ENCODE measurements around the gene NAT10. TPM values are rescaled to one million over a fixed set of nuclear protein-coding genes. Genes with fewer than 3 reads are reported as not detected.

The NAT10 gene
- total RNA-seq, 2 experiments from 2014 or later = 129 to 137 TPM

DNA sequence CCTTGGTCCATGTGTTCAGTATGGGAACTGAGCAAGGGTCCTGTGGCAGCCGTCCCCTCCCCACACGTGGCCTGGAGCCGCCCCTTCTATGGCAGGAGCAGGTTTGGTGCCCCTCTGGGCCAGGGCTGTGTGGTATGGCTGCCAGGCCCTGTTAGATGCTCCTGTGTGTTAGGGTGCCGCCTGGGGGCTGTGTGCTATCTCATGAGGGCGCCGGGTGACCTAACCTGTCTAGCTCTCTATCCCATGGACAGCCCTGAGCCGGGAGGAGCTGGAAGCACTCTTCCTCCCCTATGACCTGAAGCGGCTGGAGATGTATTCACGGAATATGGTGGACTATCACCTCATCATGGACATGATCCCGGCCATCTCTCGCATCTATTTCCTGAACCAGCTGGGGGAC, 34.7 kb downstream of the NAT10 start:
- CTCF ChIA-PET = interaction anchor here (1.0 to 1.3 kb wide), 2 partner anchors 144 to 328 kb away, joined by 3 to 4 read pairs; no protein-coding TSS in a partner anchor
- Mint-ChIP-seq H3K36me3 (ENCODE audit: low read depth) (peaks cover 58% of the 10 kb centered on the region), H3K4me1 (ENCODE audit: low read depth) (no peaks in the 10 kb centered on the region), H3K27me3 (no peaks in the 10 kb centered on the region), H3K9me3 (no peaks in the 10 kb centered on the region), H3K4me3 (no peak overlapping the region), H3K27ac (no peak overlapping the region)
- TF ChIP-seq, protein P1, sequence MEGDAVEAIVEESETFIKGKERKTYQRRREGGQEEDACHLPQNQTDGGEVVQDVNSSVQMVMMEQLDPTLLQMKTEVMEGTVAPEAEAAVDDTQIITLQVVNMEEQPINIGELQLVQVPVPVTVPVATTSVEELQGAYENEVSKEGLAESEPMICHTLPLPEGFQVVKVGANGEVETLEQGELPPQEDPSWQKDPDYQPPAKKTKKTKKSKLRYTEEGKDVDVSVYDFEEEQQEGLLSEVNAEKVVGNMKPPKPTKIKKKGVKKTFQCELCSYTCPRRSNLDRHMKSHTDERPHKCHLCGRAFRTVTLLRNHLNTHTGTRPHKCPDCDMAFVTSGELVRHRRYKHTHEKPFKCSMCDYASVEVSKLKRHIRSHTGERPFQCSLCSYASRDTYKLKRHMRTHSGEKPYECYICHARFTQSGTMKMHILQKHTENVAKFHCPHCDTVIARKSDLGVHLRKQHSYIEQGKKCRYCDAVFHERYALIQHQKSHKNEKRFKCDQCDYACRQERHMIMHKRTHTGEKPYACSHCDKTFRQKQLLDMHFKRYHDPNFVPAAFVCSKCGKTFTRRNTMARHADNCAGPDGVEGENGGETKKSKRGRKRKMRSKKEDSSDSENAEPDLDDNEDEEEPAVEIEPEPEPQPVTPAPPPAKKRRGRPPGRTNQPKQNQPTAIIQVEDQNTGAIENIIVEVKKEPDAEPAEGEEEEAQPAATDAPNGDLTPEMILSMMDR (IDR thresholded peaks at IDR 0.05) = no peak
- POLR2A ChIA-PET = interaction anchor here (0.6 to 2.3 kb wide), 4 partner anchors 9 to 17 kb away, joined by 3 to 7 read pairs (median 4); no protein-coding TSS in a partner anchor
- ATAC-seq (no peak), DNase-seq (no peak)
- intact Hi-C loops (cut with micrococcal nuclease) = no loop called here

DNA sequence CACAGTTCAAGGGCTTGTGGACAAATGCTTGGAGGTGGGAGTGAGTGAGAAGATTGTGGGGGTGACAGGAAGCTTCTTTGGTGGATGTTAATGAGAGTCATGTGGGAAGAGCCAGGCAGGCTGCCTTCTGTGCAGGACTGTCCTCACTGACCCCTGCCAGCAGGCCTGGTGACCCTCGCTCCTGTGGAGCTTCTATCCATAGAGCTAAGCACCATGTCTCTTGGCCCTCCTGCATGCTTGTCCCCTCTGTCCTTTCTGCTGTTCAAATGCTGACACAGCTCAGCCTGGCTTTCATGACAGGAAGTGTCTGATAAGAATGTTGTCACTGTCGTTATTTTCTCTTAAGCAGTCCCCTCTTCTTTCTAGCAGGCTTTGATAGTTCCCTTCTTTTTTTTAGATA, 37.6 kb downstream of the NAT10 start:
- TF ChIP-seq, protein P1 (IDR thresholded peaks at IDR 0.05) = no peak
- H3K36me3 Mint-ChIP-seq (ENCODE audit: low read depth) = peaks cover 56% of the 10 kb centered on the region
- H3K4me1 Mint-ChIP-seq (ENCODE audit: low read depth) = no peaks in the 10 kb centered on the region
- no peaks in the 10 kb centered on the region for H3K27me3 Mint-ChIP-seq
- ChIA-PET POLR2A (interaction anchor here (1.0 to 1.7 kb wide), 3 partner anchors 8 to 49 kb away, joined by 3 to 4 read pairs (median 3); no protein-coding TSS in a partner anchor), CTCF (interaction anchor here (1.0 to 1.3 kb wide), 2 partner anchors 32 to 55 kb away, joined by 3 read pairs; no protein-coding TSS in a partner anchor)
- no peak for ATAC-seq
- no peak overlapping the region for H3K4me3 Mint-ChIP-seq
- intact Hi-C loops (cut with micrococcal nuclease) = no loop called here
- H3K9me3 Mint-ChIP-seq = no peaks in the 10 kb centered on the region
- peak overlapping the region; percentile 40 for H3K27ac Mint-ChIP-seq
- DNase-seq = no peak

DNA sequence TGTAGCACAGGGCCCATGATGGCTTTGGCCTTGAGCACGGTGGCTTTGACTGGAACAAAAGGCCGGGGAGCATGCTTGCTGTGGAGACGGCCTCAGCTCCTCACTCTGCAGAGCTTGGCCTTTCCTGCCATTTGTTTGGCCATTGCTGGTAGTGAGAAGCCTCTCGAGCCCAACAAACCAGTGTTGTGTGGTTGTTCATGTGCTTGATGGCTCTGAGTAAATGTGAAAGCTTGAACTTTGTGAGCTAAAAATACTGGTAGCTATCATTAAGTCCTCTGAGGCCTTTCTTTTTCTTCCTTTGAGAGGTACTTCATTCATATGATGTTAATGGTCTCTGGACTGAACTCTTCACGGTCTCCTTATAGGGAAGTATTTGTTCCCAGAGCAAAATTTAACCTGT, 39.6 kb downstream of the NAT10 start:
- no peaks in the 10 kb centered on the region for H3K4me1 Mint-ChIP-seq (ENCODE audit: low read depth)
- H3K9me3 Mint-ChIP-seq = no peaks in the 10 kb centered on the region
- intact Hi-C loops (cut with micrococcal nuclease) = no loop called here
- CTCF ChIA-PET = interaction anchor here (1.2 kb wide), 1 partner anchor 29 kb away, joined by 3 read pairs; no protein-coding TSS in a partner anchor
- no peak overlapping the region for H3K27ac Mint-ChIP-seq
- ATAC-seq (no peak), DNase-seq (no peak)
- peaks cover 48% of the 10 kb centered on the region for H3K36me3 Mint-ChIP-seq (ENCODE audit: low read depth)
- POLR2A ChIA-PET = interaction anchor here (2.6 kb wide), 1 partner anchor 39 kb away, joined by 6 read pairs; the partner anchor contains the start of gene NAT10
- TF ChIP-seq, protein P1 (IDR thresholded peaks at IDR 0.05) = no peak
- H3K4me3 Mint-ChIP-seq = no peak overlapping the region
- no peaks in the 10 kb centered on the region for H3K27me3 Mint-ChIP-seq

DNA sequence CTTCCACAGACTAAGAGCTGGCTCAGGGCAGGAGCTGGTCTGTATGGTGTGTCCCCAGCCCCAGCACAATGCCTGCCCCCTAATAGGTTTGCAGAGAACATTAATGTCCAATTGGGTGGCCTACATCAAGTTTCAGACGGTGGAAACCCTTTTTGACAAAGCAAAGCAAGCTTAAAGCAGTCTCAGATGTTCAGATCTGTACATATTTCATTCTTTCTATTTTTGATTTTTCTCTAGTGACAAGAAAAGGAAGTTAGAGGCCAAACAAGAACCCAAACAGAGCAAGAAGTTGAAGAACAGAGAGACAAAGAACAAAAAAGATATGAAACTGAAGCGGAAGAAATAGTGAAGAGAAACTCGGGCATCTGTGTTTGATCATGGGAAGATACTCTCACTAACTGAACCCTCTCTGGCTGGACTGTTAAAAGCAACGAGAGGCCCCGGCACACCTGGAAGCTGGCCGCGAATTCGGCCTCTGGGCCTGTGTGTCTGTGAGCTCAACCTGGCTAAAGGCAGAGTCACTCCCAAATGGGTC, 40.5 kb downstream of the NAT10 start:
- Mint-ChIP-seq H3K27me3 (no peaks in the 10 kb centered on the region), H3K4me3 (no peak overlapping the region), H3K9me3 (no peaks in the 10 kb centered on the region), H3K4me1 (ENCODE audit: low read depth) (no peaks in the 10 kb centered on the region), H3K27ac (no peak overlapping the region), H3K36me3 (ENCODE audit: low read depth) (peaks cover 48% of the 10 kb centered on the region)
- ChIA-PET POLR2A (interaction anchor here (0.6 to 2.6 kb wide), 3 partner anchors 33 to 46 kb away, joined by 3 to 6 read pairs (median 4); partner anchors contain the start of gene NAT10), CTCF (interaction anchor here (1.2 to 1.9 kb wide), 2 partner anchors 28 to 149 kb away, joined by 3 to 5 read pairs; no protein-coding TSS in a partner anchor)
- DNase-seq = no peak
- intact Hi-C loops (cut with micrococcal nuclease) = no loop called here
- TF ChIP-seq, protein P1 (IDR thresholded peaks at IDR 0.05) = no peak
- ATAC-seq = no peak

DNA sequence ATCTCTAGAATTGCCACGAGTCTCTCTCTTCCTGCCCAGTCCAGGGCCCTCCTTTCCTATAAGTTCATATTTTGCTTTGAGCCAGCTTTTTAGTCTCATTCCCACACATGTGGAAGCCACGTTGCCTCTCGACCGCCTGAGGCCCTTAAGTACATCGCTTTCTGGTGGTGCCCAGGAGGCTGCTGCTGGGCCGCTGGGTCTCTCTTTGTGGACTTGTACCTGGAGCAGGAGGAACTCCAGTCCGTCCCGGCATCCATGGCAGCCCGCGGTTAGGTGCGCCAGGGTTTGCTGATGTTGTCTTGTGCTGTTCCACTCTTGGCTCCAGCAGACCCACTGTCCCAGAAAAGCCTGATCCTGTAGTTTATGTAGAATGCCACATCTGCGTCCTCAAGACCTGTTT, 41.0 kb downstream of the NAT10 start:
- ATAC-seq (no peak), DNase-seq (no peak)
- H3K36me3 Mint-ChIP-seq (ENCODE audit: low read depth) = peaks cover 48% of the 10 kb centered on the region
- no peak overlapping the region for H3K27ac Mint-ChIP-seq
- H3K9me3 Mint-ChIP-seq = no peaks in the 10 kb centered on the region
- TF ChIP-seq, protein P1 (IDR thresholded peaks at IDR 0.05) = no peak
- CTCF ChIA-PET = interaction anchor here (1.2 to 1.9 kb wide), 2 partner anchors 28 to 150 kb away, joined by 3 to 5 read pairs; no protein-coding TSS in a partner anchor
- POLR2A ChIA-PET = interaction anchor here (1.0 to 1.2 kb wide), 2 partner anchors 28 to 47 kb away, joined by 3 to 4 read pairs; no protein-coding TSS in a partner anchor
- no peaks in the 10 kb centered on the region for H3K4me1 Mint-ChIP-seq (ENCODE audit: low read depth)
- intact Hi-C loops (cut with micrococcal nuclease) = no loop called here
- H3K4me3 Mint-ChIP-seq = no peak overlapping the region
- no peaks in the 10 kb centered on the region for H3K27me3 Mint-ChIP-seq
